Stimulated activated CD8-positive, alpha-beta memory T cell treated with anti-CD3 and anti-CD28 coated beads, Interleukin-15, amount 100 ng/mL, for 24 hours (primary cell): ENCODE results near the gene LASP1NB.

ENCODE experiments used
- DNase-seq: peaks from one replicate; pipeline ENCODE4 v3.0.0-alpha.2; 2020; ENCODE audit warnings: low read depth

Gene LASP1NB

GRCh38 chr17:38925263-38925995 is at the start of gene LASP1NB:
TSS of gene LASP1NB (plus strand) at chr17:38925614.
- no peak for DNase-seq

GRCh38 chr17:38877130-38877851 is 48.1 kb upstream of the LASP1NB start:
- DNase-seq: no peak

- DNase-seq: no peak
Measured at GRCh38 chr17:38879878-38880665, 45.3 kb upstream of the LASP1NB start.

GRCh38 chr17:38881600-38882191 is 43.7 kb upstream of the LASP1NB start:
- DNase-seq: no peak

- DNase-seq: no peak
Measured at GRCh38 chr17:38882870-38883269, 42.5 kb upstream of the LASP1NB start.

- no peak for DNase-seq
Measured at GRCh38 chr17:38883592-38884526, 41.6 kb upstream of the LASP1NB start.

GRCh38 chr17:38885044-38885727 is 40.2 kb upstream of the LASP1NB start:
- DNase-seq: no peak

- no peak for DNase-seq
Measured at GRCh38 chr17:38885728-38886642, 39.4 kb upstream of the LASP1NB start.

- DNase-seq: no peak
Measured at GRCh38 chr17:38886643-38887010, 38.8 kb upstream of the LASP1NB start.

GRCh38 chr17:38888842-38889241 is 36.6 kb upstream of the LASP1NB start:
- no peak for DNase-seq

- DNase-seq: no peak
Measured at GRCh38 chr17:38889745-38890409, 35.5 kb upstream of the LASP1NB start.

GRCh38 chr17:38890410-38890746 is 35.0 kb upstream of the LASP1NB start:
- DNase-seq: no peak

GRCh38 chr17:38891441-38891840 is 34.0 kb upstream of the LASP1NB start:
- DNase-seq: no peak

- no peak for DNase-seq
Measured at GRCh38 chr17:38892083-38892482, 33.3 kb upstream of the LASP1NB start.

- no peak for DNase-seq
Measured at GRCh38 chr17:38892620-38893019, 32.8 kb upstream of the LASP1NB start.

GRCh38 chr17:38893113-38893512 is 32.3 kb upstream of the LASP1NB start:
- DNase-seq: no peak

GRCh38 chr17:38893607-38894006 is 31.8 kb upstream of the LASP1NB start:
- DNase-seq: no peak

- no peak for DNase-seq
Measured at GRCh38 chr17:38894276-38894675, 31.1 kb upstream of the LASP1NB start.

GRCh38 chr17:38896346-38896954 is 29.0 kb upstream of the LASP1NB start:
- DNase-seq: no peak
